COR-L47 (cell line): ENCODE results near the gene TBC1D17.
A peak's percentile ranks its signal among the peaks of the same experiment; 100 is the strongest.

Experiments used
- DNase-seq: peaks from one replicate; lab custom pipeline; 2025; lab: John Stamatoyannopoulos, UW

The TBC1D17 gene

GRCh38 chr19:49861541-49862378 is 15.7 kb upstream of the TBC1D17 start:
- DNase-seq: no peak

- no peak for DNase-seq
Observed at GRCh38 chr19:49862391-49863253, 14.9 kb upstream of the TBC1D17 start.

GRCh38 chr19:49863254-49863934 is 14.1 kb upstream of the TBC1D17 start:
- no peak for DNase-seq

GRCh38 chr19:49863935-49864320 is 13.6 kb upstream of the TBC1D17 start:
- DNase-seq: no peak

- no peak for DNase-seq
Observed at GRCh38 chr19:49864890-49865289, 12.6 kb upstream of the TBC1D17 start.

GRCh38 chr19:49866933-49867782 is 10.3 kb upstream of the TBC1D17 start, which contains the start of gene PNKP:
PNKP (minus strand) TSS chr19:49867576; CDS start chr19:49867204, 372 bp downstream.
- peak; percentile 85 for DNase-seq

GRCh38 chr19:49869009-49869483 is 8.5 kb upstream of the TBC1D17 start:
- DNase-seq: peak; percentile 78

- DNase-seq: peak; percentile 100
Observed at GRCh38 chr19:49869484-49870308, 7.8 kb upstream of the TBC1D17 start.

GRCh38 chr19:49870309-49870901 is 7.1 kb upstream of the TBC1D17 start:
- DNase-seq: no peak

- DNase-seq: no peak
Observed at GRCh38 chr19:49871349-49871985, 6.0 kb upstream of the TBC1D17 start.

GRCh38 chr19:49872245-49873128 is 5.0 kb upstream of the TBC1D17 start:
- no peak for DNase-seq

- DNase-seq: no peak
Observed at GRCh38 chr19:49873129-49873521, 4.4 kb upstream of the TBC1D17 start.

- DNase-seq: no peak
Observed at GRCh38 chr19:49873834-49874233, 3.7 kb upstream of the TBC1D17 start.

- no peak for DNase-seq
Observed at GRCh38 chr19:49874503-49875157, 2.9 kb upstream of the TBC1D17 start.

- DNase-seq: no peak
Observed at GRCh38 chr19:49875177-49875576, 2.3 kb upstream of the TBC1D17 start.

- peak; percentile 23 for DNase-seq
Observed at GRCh38 chr19:49875857-49876421, 1.6 kb upstream of the TBC1D17 start.

- DNase-seq: peak; percentile 98
Observed at GRCh38 chr19:49876422-49877019, 981 bp upstream of the TBC1D17 start.
